Superior temporal gyrus (tissue), 1 donor: ENCODE data around the gene TBXA2R.
"Not testable (repeated sequence)": the region's sequence is repeated elsewhere in the genome, so short reads cannot be mapped to it uniquely, and the experiment has no call there.

Source experiments
- DNase-seq: peaks from one replicate; pipeline ENCODE4 v3.0.0-alpha.2; 2016; ENCODE audit errors: extremely low spot score

Gene TBXA2R

GRCh38 chr19:3605361-3605760 lies 1.3 kb downstream of the TBXA2R start:
- DNase-seq: no peak

DNA sequence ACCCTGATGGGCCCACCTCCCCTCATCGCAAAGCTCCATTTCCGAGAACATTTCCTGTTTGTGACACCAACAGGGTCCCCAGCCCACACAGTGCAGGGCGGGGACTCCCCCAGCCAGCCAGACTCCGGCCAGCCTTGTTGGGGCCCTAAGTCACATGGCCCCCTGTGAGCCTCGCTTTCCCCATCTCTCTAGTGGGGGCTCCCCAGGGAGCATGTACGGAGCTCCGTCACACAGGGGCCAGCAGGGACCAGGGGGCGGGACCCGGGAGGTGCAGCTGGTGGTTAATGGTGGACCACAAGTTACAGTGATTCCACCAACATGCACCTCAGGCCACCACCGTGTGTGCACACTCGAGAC lies 1.7 kb downstream of the TBXA2R start:
- no peak for DNase-seq

- no peak for DNase-seq
Measured at GRCh38 chr19:3604227-3604986, 2.3 kb downstream of the TBXA2R start.

GRCh38 chr19:3603121-3603811 lies 3.4 kb downstream of the TBXA2R start:
- no peak for DNase-seq

- DNase-seq: no peak
Measured at GRCh38 chr19:3601021-3601420, 5.7 kb downstream of the TBXA2R start.

DNA sequence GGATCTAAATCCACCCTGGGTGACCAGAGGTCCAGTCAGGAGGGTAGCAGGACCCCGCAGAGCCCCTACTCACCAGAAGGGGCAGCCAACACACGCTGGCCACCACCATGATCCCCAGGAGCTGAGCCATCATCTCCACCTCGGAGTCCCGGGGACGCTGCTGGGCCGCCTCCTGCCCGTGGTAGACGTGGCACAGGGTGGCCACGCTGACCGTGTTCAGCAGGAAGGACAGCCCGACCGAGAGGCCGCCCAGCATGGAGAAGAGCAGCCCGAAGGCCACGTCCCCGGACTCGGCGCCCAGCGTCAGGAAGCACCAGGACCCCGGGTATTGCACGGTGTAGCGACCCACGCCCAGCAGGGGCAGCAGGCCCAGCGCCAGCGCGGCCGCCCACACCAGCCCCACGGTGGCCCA lies 6.9 kb downstream of the TBXA2R start:
- no peak for DNase-seq

DNA sequence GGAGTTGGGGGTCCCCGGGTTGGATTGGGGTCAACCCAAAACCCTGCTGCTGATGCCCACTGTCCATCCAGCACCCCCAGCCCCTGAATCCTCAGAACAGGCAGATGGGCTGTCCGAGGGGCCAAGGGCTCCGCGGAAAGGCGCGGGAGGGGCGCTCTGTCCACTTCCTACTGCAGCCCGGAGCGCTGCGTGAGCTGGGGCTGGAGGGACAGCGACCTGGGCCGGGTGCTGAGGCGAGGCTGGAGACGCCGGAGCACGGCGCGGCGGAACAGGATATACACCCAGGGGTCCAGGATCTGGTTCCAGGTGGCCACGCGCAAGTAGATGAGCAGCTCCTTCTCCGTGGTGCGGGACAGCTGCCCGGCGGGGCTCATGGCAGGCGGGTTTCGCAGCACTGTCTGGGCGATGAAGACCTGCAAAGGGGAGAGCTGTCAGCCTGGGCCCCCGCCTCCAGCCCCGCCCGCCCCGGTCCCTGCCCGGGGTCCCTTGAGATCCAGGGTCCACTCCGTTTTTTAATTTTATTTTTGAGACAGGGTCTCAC lies 11.1 kb downstream of the TBXA2R start:
- no peak for DNase-seq

DNA sequence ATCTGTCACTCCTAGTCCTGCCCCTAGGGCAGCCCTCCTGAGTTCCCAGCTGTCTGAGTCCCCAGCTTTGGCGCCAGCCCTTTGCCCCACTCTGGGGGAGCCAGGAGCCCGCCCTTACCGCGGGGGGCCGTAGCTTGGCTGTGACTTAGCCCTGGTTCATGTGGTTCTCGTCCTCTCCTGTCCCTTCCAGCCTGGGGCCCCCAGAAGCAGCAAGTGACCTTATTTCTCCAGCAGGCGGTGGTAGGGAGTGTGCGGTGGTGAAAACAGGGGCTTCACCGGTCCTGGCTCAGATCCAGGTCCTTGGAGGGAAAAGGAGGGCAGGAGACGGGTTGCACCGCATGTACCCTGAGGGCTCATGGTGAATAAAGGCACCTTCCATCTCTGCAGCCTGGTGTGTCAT lies 13.5 kb downstream of the TBXA2R start:
- DNase-seq: no peak

DNA sequence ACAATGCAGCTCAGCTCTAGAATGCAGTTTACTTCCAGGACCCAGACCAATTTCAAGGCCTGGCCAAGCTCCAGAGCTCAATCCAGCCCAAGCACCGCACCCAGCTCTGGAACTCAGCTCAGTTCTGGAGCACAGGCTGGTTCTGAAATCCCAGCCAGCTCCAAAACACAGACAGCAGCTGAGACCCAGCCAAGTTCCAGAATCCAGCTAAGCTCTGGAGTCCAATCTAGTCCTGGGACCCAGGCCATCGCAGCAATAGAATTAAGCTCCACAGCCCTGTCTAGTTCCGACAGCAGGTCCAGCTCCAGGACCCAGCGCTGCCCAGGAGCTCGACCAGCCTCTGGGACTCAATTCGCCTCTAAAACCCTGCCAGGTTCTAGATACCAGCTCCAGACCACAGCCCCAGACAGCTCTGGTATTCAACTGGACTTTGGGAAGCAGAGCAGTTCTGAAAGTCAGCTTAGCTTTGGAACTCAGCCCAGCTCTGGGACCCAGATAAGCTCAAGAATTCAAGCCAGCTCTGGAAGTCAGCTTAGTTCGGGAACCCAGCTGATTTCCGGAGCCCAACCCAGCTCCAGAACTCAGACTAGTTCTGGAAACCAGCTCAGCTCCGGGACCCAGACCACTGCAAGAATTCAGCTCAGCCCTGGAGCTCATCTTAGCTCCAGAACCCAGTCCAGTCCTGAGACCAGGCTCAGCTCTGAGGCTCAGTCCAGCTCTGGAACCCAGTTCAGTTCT lies 14.6 kb downstream of the TBXA2R start:
- DNase-seq: no peak

- DNase-seq: no peak
Measured at GRCh38 chr19:3590991-3591659, 15.6 kb downstream of the TBXA2R start.

DNA sequence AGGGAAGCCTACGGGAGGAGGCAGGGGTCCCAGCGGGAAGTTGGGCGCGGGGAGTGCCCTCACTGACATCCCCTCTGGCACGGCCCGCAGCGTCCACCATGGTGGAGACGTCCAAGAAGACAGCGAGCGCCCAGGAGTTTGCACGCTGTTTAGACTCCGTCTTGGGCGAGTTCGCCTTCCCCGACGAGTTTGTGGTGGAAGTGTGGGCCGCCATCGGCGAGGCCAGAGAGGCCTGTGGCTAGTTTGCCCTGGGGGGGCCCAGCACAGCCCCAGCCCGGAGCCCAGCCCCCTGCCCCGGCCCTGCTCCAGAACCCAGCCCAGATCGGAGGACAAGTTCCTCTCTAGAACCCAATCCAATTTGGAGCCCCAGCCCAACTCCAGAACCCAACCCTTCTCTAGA lies 16.7 kb downstream of the TBXA2R start:
- no peak for DNase-seq

GRCh38 chr19:3589439-3589838 lies 17.2 kb downstream of the TBXA2R start:
- DNase-seq: no peak

DNA sequence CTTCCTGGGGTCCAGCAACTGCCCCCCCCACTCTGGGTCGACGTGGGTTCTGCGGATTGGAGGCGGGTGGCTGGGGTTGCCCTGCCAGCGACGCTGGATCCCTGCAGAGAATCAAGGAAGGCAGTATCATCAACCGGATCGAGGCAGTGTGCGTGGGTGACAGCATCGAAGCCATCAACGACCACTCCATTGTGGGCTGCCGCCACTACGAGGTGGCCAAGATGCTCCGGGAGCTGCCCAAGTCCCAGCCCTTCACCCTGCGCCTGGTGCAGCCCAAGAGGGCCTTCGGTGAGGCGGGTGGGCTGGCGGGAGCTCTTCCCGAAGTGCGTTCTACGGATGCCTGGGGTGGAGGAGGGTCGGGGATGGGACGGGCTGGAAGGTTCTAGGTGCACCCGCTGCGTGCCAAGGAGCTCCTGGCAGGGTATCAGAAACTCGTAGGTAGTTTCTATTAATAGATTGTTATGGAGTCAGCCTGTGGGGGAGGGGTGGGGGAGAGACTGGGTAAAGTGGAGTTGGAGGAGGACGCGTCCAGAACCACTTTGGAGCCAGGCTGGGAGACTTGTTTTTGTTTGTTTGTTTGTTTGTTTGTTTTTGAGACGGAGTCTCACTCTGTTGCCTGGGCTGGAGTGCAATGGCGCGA lies 19.8 kb downstream of the TBXA2R start:
- DNase-seq: no peak

DNA sequence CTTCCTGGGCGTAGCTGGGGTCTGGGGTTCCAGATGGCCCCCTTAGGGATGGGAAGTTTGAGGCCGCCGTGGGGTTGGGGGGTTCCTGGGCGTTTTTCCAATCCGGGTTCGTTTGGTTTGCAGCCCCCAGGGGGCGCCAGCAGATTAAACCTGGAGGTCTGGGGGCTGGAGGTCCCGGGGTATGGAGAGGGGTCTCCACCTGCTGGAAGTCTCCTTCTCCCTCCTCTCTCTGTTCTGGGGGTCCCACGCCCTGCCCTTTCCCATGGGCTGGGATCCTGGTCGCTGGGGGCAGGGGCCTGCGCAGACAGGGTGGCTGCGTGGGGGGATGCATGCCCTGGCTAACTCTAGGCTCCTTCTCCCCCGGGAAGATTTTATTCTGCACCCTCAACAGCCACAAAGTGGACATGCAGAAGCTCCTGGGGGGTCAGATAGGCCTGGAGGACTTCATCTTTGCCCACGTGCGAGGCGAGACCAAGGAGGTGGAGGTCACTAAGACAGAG lies 20.5 kb downstream of the TBXA2R start:
- no peak for DNase-seq

GRCh38 chr19:3585301-3586126 lies 21.2 kb downstream of the TBXA2R start, which contains the start of gene GIPC3:
TSS of gene GIPC3 (plus strand) at chr19:3585478. CDS start at chr19:3585598, 120 bp downstream.
- DNase-seq: no peak

DNA sequence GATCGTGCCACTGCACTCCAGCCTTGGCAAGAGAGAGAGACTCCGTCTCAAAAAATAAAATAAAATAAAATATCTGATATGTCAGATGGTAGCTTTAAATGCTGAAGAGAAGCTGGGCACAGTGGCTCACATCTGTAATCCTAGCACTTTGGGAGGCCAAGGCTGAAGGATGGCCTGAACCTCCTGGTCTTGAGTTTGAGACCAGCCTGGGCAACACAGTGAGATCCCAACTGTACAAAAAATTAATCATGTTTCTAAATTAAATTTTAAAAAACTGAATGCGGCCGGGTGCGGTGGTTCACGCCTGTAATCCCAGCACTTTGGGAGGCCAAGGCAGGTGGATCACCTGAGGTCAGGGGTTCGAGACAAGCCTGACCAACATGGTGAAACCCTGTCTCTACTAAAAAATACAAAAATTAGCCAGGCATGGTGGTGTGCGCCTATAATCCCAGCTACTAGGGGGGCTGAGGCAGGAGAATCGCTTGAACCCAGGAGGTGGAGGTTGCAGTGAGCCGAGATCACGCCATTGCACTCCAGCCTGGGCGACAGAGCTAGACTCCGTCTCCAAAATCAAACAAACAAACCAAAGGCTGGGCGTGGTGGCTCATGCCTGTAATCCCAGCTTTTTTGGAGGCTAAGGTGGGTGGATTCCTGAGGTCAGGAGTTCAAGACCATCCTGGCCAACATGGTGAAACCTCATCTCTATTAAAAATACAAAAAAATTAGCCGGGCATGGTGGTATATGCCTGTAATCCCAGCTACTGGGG lies 22.5 kb downstream of the TBXA2R start:
- DNase-seq: not testable (repeated sequence)

- DNase-seq: not testable (repeated sequence)
Measured at GRCh38 chr19:3581792-3582191, 24.9 kb downstream of the TBXA2R start.

GRCh38 chr19:3580156-3580934 lies 26.3 kb downstream of the TBXA2R start:
- DNase-seq: peak; percentile 27

DNA sequence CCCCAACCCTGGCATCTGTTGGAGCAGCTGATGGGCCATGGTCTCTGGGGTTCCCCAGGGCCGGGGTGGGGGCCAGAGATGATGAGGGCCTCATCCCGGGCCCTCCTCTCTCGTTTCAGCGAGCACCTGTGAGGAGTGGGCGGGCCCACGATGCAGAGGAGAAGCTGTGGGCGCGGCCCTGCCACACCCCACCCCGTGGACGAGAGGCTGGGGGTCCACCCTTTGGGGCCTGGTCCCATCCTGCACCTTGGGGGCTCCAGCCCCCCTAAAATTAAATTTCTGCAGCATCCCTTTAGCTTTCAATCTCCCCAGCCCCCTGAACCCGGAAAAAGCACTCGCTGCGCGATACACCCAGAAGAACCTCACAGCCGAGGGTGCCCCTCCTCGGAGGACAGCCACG lies 28.3 kb downstream of the TBXA2R start:
- no peak for DNase-seq
